Adrenal gland (tissue), 5 donors: ENCODE data around the gene CYB5R2.

Experiments
- CTCF ChIP-seq, 6 experiments: fragments of 450-650 bp in 4 of 6; fragments of 200-600 bp in 2 of 6; sonication (generic) in 1 of 6; IDR thresholded peaks; 1 replicate in 5 of 6; 2 replicates in 1 of 6; pipeline versions ENCODE4 v1.5.1 to v1.8.0; 2016 to 2021; ENCODE audit warnings: antibody characterized with exemption in 6 of 6, mild to moderate bottlenecking in 2 of 6, moderate library complexity in 1 of 6
- POLR2A ChIP-seq, 2 donors: fragments of 450-650 bp; IDR thresholded peaks; one replicate each; pipeline ENCODE4 v1.6.1; 2017; ENCODE audit warnings: antibody characterized with exemption in 2 of 2, mild to moderate bottlenecking in 2 of 2, moderate library complexity in 1 of 2
- donor health status: DM: no; HTN: no; CAD: no.

- TF ChIP-seq CTCF (IDR thresholded peaks at IDR 0.05), result no peak
- no peak for TF ChIP-seq POLR2A (IDR thresholded peaks at IDR 0.05)
Observed at GRCh38 chr11:7668464-7668863, 4.8 kb downstream of the CYB5R2 start.
